Kidney epithelial cell (primary cell): ENCODE data around the gene TXNL1. TPM values are rescaled to one million over a fixed set of nuclear protein-coding genes. Genes with fewer than 3 reads are reported as not detected.

Experiments used
- DNase-seq: peaks from one replicate; pipeline ENCODE4 v3.0.0-alpha.2; 2010; ENCODE audit warnings: low read depth
- H3K27me3 ChIP-seq: 2 replicates; pipeline ENCODE4 v1.6.0; 2011; ENCODE audit warnings: low read length; ENCODE audit not compliant: control insufficient read depth, insufficient read depth
- H3K36me3 ChIP-seq: 2 replicates; pipeline ENCODE4 v1.5.1; 2011; ENCODE audit warnings: low read length; ENCODE audit not compliant: control insufficient read depth, insufficient read depth
- H3K4me3 ChIP-seq: 2 replicates; pipeline ENCODE4 v1.5.1; 2011; ENCODE audit warnings: low read depth, mild to moderate bottlenecking, control low read depth, low read length
- CTCF ChIP-seq: IDR thresholded peaks from 2 replicates; pipeline ENCODE4 v1.5.1; 2011; ENCODE audit warnings: mild to moderate bottlenecking, moderate library complexity, low read length, control low read depth, inconsistent platforms; ENCODE audit not compliant: insufficient read depth, poor library complexity, severe bottlenecking
- total RNA-seq: library from RNA; depleted of rRNA; stranded (reverse); fragments of >200 nt; gene quantifications from 2 replicates; pipeline ENCODE4 v1.2.3, GENCODE V29; 2015

TXNL1 gene
- 73.7 and 76.1 TPM in 2 replicates for total RNA-seq

- Histone ChIP-seq H3K36me3 (no peaks in the 10 kb centered on the region), H3K4me3 (peak within 1 kb of the TSS; percentile 82), H3K27me3 (no peaks in the 10 kb centered on the region)
- TF ChIP-seq CTCF, result no peak
- peak; percentile 89 for DNase-seq
These were observed at the start of gene TXNL1 for GRCh38 chr18:56638232-56639103. TXNL1 (minus strand) TSS chr18:56638592; CDS start chr18:56638440, 152 bp downstream.

GRCh38 chr18:56684277-56684676 is 45.9 kb upstream of the TXNL1 start:
- no peaks in the 10 kb centered on the region for H3K36me3 ChIP-seq
- no peak for TF ChIP-seq CTCF

GRCh38 chr18:56678836-56679565 is 40.6 kb upstream of the TXNL1 start:
- no peak for TF ChIP-seq CTCF
- DNase-seq, result no peak
- H3K36me3 ChIP-seq, result no peaks in the 10 kb centered on the region
- H3K4me3 ChIP-seq, result no peak overlapping the region
- H3K27me3 ChIP-seq, result no peaks in the 10 kb centered on the region

More at GRCh38 chr18:56684277-56684676, 45.9 kb upstream of the TXNL1 start:
- Histone ChIP-seq H3K27me3 (no peaks in the 10 kb centered on the region), H3K4me3 (no peak overlapping the region)
- no peak for DNase-seq

- Histone ChIP-seq H3K27me3 (no peaks in the 10 kb centered on the region), H3K36me3 (no peaks in the 10 kb centered on the region)
- TF ChIP-seq CTCF, result no peak
These were observed 38.2 kb upstream of the TXNL1 start for GRCh38 chr18:56676639-56677038.

GRCh38 chr18:56672981-56673380 is 34.6 kb upstream of the TXNL1 start:
- DNase-seq, result no peak
- H3K36me3 ChIP-seq, result no peaks in the 10 kb centered on the region
- no peaks in the 10 kb centered on the region for H3K27me3 ChIP-seq
- no peak overlapping the region for H3K4me3 ChIP-seq
- TF ChIP-seq CTCF, result no peak

More at GRCh38 chr18:56676639-56677038, 38.2 kb upstream of the TXNL1 start:
- no peak overlapping the region for H3K4me3 ChIP-seq
- no peak for DNase-seq
